Activated T-cell treated with anti-CD3 and anti-CD28 coated beads, Interleukin-2, amount 50 U/mL, for 4 hours (primary cell): ENCODE measurements around the gene PACSIN1. TPM values are rescaled to one million over a fixed set of nuclear protein-coding genes. Genes with fewer than 3 reads are reported as not detected.

Experiments used
- ATAC-seq, 2 donors: fragments of 200-7000 bp; cut with Tn5 transposase; one replicate each; pipeline ENCODE4 v1.10.0; 2021
- DNase-seq: peaks from one replicate; pipeline ENCODE4 v3.0.0-alpha.2; 2020
- H3K27me3 Mint-ChIP-seq: one replicate; pipeline ENCODE4 v1.8.0; 2021; ENCODE audit warnings: low read depth, mixed read lengths
- H3K36me3 Mint-ChIP-seq: one replicate; pipeline ENCODE4 v1.8.0; 2022; ENCODE audit warnings: mixed read lengths; ENCODE audit not compliant: insufficient read depth
- H3K4me1 Mint-ChIP-seq: one replicate; pipeline ENCODE4 v1.8.0; 2021; ENCODE audit warnings: low read depth, mixed read lengths
- H3K4me3 Mint-ChIP-seq: one replicate; pipeline ENCODE4 v1.8.0; 2021; ENCODE audit warnings: mild to moderate bottlenecking, moderate library complexity, mixed read lengths
- H3K9me3 Mint-ChIP-seq: one replicate; pipeline ENCODE4 v1.8.0; 2021; ENCODE audit warnings: mixed read lengths
- total RNA-seq, 3 donors: library from RNA; stranded (reverse); gene quantifications; one replicate each; pipeline ENCODE4 v1.2.1, GENCODE V29; 2021

Gene PACSIN1
- total RNA-seq, 3 donors from 2014 or later, result 0.05 TPM; not detected in 2

- no peak overlapping the region for H3K4me3 Mint-ChIP-seq
- H3K4me1 Mint-ChIP-seq, result no peaks in the 10 kb centered on the region
- H3K36me3 Mint-ChIP-seq, result no peaks in the 10 kb centered on the region
- peaks cover 6% of the 10 kb centered on the region for H3K27me3 Mint-ChIP-seq
- H3K9me3 Mint-ChIP-seq, result no peaks in the 10 kb centered on the region
- no peak for ATAC-seq
- no peak for DNase-seq
Observed at GRCh38 chr6:34564181-34564580, 98.3 kb downstream of the PACSIN1 start.

GRCh38 chr6:34565722-34566137 is 99.9 kb downstream of the PACSIN1 start:
- DNase-seq (no peak), ATAC-seq (no peak)
- Mint-ChIP-seq H3K9me3 (no peaks in the 10 kb centered on the region), H3K4me3 (no peak overlapping the region), H3K27me3 (peaks cover 6% of the 10 kb centered on the region), H3K36me3 (no peaks in the 10 kb centered on the region), H3K4me1 (no peaks in the 10 kb centered on the region)

GRCh38 chr6:34566830-34567546 is 101.1 kb downstream of the PACSIN1 start:
- Mint-ChIP-seq H3K36me3 (no peaks in the 10 kb centered on the region), H3K27me3 (peaks cover 6% of the 10 kb centered on the region), H3K4me1 (no peaks in the 10 kb centered on the region), H3K4me3 (no peak overlapping the region), H3K9me3 (no peaks in the 10 kb centered on the region)
- no peak for ATAC-seq
- no peak for DNase-seq

GRCh38 chr6:34568341-34569201 is 102.7 kb downstream of the PACSIN1 start:
- ATAC-seq, result peak in 1 of 2 donors; percentile 15
- Mint-ChIP-seq H3K4me3 (no peak overlapping the region), H3K27me3 (peaks cover 6% of the 10 kb centered on the region), H3K36me3 (no peaks in the 10 kb centered on the region), H3K4me1 (no peaks in the 10 kb centered on the region), H3K9me3 (no peaks in the 10 kb centered on the region)
- DNase-seq, result no peak

GRCh38 chr6:34569361-34569973 is 103.6 kb downstream of the PACSIN1 start:
- no peaks in the 10 kb centered on the region for H3K36me3 Mint-ChIP-seq
- no peaks in the 10 kb centered on the region for H3K9me3 Mint-ChIP-seq
- peaks cover 6% of the 10 kb centered on the region for H3K27me3 Mint-ChIP-seq
- ATAC-seq (no peak), DNase-seq (no peak)
- no peaks in the 10 kb centered on the region for H3K4me1 Mint-ChIP-seq
- no peak overlapping the region for H3K4me3 Mint-ChIP-seq

- Mint-ChIP-seq H3K4me1 (no peaks in the 10 kb centered on the region), H3K27me3 (peaks cover 6% of the 10 kb centered on the region)
- no peak for ATAC-seq
Observed at GRCh38 chr6:34570066-34570833, 104.4 kb downstream of the PACSIN1 start.

GRCh38 chr6:34571388-34571787 is 105.5 kb downstream of the PACSIN1 start:
- H3K36me3 Mint-ChIP-seq, result no peaks in the 10 kb centered on the region
- no peaks in the 10 kb centered on the region for H3K9me3 Mint-ChIP-seq
- H3K4me1 Mint-ChIP-seq, result peaks cover 4% of the 10 kb centered on the region
- ATAC-seq (no peak), DNase-seq (no peak)
- peaks cover 6% of the 10 kb centered on the region for H3K27me3 Mint-ChIP-seq
- no peak overlapping the region for H3K4me3 Mint-ChIP-seq

More at GRCh38 chr6:34570066-34570833, 104.4 kb downstream of the PACSIN1 start:
- Mint-ChIP-seq H3K9me3 (no peaks in the 10 kb centered on the region), H3K4me3 (no peak overlapping the region), H3K36me3 (no peaks in the 10 kb centered on the region)
- no peak for DNase-seq

GRCh38 chr6:34572021-34572420 is 106.1 kb downstream of the PACSIN1 start:
- H3K27me3 Mint-ChIP-seq, result peaks cover 3% of the 10 kb centered on the region
- no peak for DNase-seq
- peaks cover 6% of the 10 kb centered on the region for H3K4me1 Mint-ChIP-seq

GRCh38 chr6:34572585-34572984 is 106.7 kb downstream of the PACSIN1 start:
- Mint-ChIP-seq H3K27me3 (no peaks in the 10 kb centered on the region), H3K4me1 (peaks cover 6% of the 10 kb centered on the region), H3K9me3 (no peaks in the 10 kb centered on the region), H3K36me3 (no peaks in the 10 kb centered on the region), H3K4me3 (no peak overlapping the region)
- ATAC-seq (no peak), DNase-seq (no peak)

More at GRCh38 chr6:34572021-34572420, 106.1 kb downstream of the PACSIN1 start:
- Mint-ChIP-seq H3K4me3 (no peak overlapping the region), H3K9me3 (no peaks in the 10 kb centered on the region), H3K36me3 (no peaks in the 10 kb centered on the region)
- ATAC-seq, result no peak

GRCh38 chr6:34573567-34574183 is 107.8 kb downstream of the PACSIN1 start:
- Mint-ChIP-seq H3K9me3 (no peaks in the 10 kb centered on the region), H3K27me3 (no peaks in the 10 kb centered on the region), H3K4me1 (peaks cover 6% of the 10 kb centered on the region), H3K4me3 (no peak overlapping the region), H3K36me3 (no peaks in the 10 kb centered on the region)
- ATAC-seq (no peak), DNase-seq (no peak)

- DNase-seq, result no peak
- no peaks in the 10 kb centered on the region for H3K27me3 Mint-ChIP-seq
- peaks cover 6% of the 10 kb centered on the region for H3K4me1 Mint-ChIP-seq
- H3K36me3 Mint-ChIP-seq, result no peaks in the 10 kb centered on the region
- no peak overlapping the region for H3K4me3 Mint-ChIP-seq
- no peaks in the 10 kb centered on the region for H3K9me3 Mint-ChIP-seq
- no peak for ATAC-seq
Observed at GRCh38 chr6:34574647-34575293, 108.9 kb downstream of the PACSIN1 start.

- Mint-ChIP-seq H3K4me1 (peaks cover 6% of the 10 kb centered on the region), H3K27me3 (no peaks in the 10 kb centered on the region), H3K4me3 (no peak overlapping the region), H3K36me3 (no peaks in the 10 kb centered on the region), H3K9me3 (no peaks in the 10 kb centered on the region)
- DNase-seq, result no peak
- ATAC-seq, result no peak
Observed at GRCh38 chr6:34575326-34575725, 109.5 kb downstream of the PACSIN1 start.

- Mint-ChIP-seq H3K36me3 (no peaks in the 10 kb centered on the region), H3K9me3 (no peaks in the 10 kb centered on the region), H3K27me3 (no peaks in the 10 kb centered on the region), H3K4me3 (no peak overlapping the region), H3K4me1 (peaks cover 6% of the 10 kb centered on the region)
- no peak for DNase-seq
- ATAC-seq, result no peak
Observed at GRCh38 chr6:34576286-34576955, 110.5 kb downstream of the PACSIN1 start.
